HG02588 (cell line): ENCODE data around the gene TSR3.

ENCODE experiments used
- ATAC-seq: cut with Tn5 transposase; IDR thresholded peaks from one replicate; pipeline ENCODE4 v1.9.1; 2021; ENCODE audit warnings: mild to moderate bottlenecking, moderate library complexity; ENCODE audit not compliant: unreplicated experiment

Gene TSR3

GRCh38 chr16:1355591-1355990 is 3.9 kb upstream of the TSR3 start:
- ATAC-seq = no peak

- no peak for ATAC-seq
Measured at GRCh38 chr16:1354815-1355540, 3.3 kb upstream of the TSR3 start.

GRCh38 chr16:1351215-1351581 is 480 bp downstream of the TSR3 start:
- ATAC-seq = peak; percentile 9

DNA sequence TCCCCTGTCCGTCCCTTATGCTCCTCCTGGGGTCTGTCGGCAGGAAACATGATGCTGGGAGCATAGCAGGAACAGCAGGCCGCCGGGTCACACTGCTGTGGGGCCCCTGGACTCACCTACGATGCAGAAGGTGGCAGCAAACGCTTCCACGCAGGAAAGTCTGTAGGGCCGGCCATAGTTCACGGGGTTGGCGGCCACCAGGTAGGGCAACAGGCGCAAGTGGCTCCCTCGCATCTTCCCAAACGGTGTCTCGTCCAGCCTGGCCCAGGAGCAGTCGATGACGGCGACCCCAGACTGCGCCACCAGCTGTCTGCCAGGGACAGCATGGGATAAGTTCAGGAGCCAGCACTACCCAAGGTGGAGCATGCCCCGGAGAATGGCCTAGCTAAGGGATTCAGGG is 987 bp downstream of the TSR3 start:
- no peak for ATAC-seq

DNA sequence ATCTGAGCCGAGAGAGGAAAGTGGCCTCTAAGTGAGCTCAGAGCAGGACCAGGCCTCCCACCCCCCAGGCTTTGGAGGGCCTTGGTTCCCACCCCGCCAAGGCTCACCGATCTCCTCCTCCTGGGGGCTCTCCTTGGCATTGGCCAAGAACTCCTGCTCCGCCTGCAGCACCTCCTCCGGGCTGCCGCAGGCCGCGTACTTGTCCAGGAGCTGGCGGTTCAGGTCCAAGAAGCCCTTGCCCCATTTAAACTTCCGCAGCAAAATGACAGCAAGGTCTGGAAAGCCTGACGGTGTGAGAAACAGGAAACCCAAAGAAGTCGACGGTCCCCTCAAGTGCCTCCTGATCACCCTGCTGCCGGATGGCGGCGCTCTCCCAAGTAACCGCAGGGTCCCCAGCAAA is 1.7 kb downstream of the TSR3 start:
- ATAC-seq = no peak

DNA sequence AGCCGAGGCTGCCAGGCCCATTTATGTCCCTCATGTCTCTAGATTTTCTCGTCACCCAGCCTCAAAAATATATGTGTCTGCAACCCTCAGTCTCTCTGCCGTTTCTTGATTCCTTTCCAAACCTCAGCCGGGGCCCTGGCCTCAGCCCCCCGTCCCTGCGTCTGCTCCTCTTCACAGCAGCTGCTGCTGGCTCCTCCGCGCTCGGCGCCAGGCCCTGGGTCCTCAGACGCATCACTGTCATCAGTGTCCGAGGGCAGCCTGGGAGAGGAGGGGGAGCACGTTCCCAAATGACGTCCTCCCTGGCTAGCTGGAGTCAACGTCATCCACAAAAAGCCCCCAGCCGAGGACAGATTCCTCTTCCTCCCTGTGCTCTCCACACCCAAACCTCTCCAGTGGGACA is 2.3 kb downstream of the TSR3 start:
- ATAC-seq = no peak

GRCh38 chr16:1348926-1349325 is 2.8 kb downstream of the TSR3 start:
- ATAC-seq = no peak

DNA sequence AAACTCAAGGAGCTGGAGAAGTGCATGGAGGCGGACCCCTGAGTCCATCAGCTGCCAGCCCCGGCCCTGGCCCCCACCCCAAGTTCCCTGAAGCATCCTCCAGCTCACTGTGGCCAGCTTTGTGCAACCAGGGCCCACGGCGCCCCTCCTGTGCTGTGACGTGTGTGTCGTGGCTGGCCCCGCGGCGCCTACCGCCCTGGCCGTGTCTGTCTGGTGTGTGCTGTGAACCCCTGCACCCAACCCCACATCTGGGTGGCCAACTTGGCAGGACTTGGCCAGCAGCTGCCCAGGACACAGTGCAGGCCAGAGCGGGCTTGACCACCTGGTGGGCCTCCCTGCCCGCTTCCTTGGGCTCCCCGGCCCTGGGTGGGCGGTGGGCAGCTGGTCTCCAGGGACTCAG is 3.2 kb downstream of the TSR3 start:
- ATAC-seq = no peak

GRCh38 chr16:1347962-1348361 is 3.7 kb downstream of the TSR3 start:
- ATAC-seq = no peak

DNA sequence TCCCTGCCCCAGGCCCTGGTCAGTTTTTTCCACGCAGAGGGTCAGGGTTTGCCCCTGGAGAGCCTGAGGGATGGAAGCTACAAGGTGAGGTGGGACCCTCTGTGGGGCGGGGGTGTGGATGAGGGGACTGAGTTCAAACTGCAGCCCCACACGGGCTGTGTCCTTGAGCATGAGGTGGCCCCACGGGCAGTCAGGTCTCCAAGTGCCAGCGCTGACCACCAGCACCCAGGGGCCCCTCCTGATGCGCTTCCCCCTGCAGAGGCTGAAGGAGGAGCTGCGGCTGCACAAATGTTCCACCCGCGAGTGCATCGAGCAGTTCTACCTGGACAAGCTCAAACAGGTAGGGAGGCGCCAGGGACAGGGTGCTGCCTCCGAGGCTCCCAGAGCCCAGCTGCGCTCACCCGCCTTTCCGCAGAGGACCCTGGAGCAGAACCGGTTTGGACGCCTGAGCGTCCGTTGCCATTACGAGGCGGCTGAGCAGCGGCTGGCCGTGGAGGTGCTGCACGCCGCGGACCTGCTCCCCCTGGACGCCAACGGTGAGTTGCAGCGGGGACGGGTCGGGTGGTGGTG is 4.3 kb downstream of the TSR3 start:
- ATAC-seq = no peak

DNA sequence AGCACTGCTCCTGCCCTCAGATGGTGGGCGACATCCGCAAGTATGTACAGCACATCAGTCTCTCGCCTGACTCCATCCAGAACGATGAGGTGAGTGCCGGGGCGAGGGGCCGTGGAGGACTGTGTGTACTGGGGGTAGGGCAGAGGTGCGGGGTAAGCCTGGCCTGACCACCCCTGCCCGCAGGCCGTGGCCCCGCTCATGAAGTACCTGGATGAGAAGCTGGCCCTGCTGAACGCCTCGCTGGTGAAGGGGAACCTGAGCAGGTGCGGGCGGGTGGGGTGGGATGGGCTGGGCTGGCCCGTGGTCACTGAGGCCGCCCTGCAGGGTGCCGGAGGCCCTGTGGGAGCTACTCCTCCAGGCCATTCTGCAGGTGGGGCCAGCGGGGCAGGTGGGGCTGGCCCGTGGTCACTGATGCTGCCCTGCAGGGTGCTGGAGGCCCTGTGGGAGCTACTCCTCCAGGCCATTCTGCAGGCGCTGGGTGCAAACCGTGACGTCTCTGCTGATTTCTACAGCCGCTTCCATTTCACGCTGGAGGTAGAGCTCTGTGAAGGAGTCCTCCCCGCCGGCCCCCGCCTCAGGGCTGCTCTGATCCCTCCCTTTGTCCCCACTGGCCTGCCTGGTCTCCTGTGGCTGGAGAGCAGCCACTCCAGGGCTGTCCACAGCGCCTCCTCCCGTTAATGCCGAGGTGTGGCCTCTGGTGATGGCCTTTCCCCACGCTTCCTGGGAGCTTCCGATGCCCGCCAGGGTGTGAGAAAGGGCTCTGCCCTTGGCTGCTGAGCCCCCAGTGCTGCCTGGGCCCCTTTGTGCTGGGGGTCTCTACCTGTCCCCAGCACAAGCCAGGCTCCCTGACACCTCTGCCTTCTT is 5.0 kb downstream of the TSR3 start:
- ATAC-seq = no peak

DNA sequence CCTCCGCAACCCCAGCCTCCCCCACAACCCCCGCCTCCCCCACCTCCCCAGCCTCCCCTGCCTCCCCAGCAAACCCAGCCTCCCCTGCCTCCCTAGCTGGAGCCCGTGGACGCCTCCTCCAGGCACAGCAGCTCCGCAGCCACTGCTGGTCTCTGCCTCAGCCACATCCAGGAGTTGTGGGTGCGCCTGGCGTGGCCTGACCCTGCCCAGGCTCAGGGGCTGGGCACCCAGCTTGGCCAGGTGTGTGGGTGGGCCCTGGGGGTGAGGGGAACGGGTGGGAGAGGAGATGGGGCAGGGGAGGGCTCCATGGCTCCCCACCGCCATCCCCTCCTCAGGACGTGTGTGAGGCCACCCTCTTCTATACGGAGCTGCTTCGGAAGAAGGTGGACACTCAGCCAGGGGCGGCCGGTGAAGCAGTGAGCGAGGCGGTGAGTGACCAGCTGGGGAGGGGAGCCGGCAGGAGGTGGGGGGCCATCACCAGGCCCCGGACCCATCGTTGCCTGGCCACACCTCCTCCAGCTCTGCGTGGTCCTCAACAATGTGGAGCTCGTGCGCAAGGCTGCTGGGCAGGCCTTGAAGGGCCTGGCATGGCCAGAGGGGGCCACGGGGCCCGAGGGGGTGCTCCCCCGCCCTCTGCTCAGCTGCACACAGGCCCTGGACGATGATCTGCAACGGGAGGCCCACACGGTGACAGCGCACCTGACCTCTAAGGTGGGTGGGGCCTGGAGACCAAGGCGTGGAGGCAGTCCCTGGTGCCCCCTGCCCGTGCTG is 5.8 kb downstream of the TSR3 start:
- no peak for ATAC-seq

DNA sequence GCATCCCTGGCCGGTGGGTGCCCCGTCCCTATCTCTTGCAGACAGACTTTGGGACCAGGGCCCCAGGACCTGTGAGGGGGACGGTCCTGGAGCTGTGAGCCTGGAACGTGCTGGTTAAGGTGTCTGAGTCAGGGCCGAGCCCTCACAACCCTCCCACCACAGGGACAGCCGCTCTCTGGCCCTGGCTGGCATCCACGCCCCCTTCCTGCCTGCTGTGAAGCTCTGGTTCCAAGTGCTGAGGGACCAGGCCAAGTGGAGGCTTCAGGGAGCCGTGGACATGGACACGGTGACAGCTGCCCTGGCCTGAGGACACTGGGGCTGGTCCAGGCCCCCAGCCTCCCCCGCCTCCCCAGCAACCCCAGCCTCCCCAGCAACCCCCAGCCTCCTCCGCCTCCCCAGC is 6.6 kb downstream of the TSR3 start:
- ATAC-seq = no peak

- no peak for ATAC-seq
Measured at GRCh38 chr16:1344499-1344898, 7.2 kb downstream of the TSR3 start.

DNA sequence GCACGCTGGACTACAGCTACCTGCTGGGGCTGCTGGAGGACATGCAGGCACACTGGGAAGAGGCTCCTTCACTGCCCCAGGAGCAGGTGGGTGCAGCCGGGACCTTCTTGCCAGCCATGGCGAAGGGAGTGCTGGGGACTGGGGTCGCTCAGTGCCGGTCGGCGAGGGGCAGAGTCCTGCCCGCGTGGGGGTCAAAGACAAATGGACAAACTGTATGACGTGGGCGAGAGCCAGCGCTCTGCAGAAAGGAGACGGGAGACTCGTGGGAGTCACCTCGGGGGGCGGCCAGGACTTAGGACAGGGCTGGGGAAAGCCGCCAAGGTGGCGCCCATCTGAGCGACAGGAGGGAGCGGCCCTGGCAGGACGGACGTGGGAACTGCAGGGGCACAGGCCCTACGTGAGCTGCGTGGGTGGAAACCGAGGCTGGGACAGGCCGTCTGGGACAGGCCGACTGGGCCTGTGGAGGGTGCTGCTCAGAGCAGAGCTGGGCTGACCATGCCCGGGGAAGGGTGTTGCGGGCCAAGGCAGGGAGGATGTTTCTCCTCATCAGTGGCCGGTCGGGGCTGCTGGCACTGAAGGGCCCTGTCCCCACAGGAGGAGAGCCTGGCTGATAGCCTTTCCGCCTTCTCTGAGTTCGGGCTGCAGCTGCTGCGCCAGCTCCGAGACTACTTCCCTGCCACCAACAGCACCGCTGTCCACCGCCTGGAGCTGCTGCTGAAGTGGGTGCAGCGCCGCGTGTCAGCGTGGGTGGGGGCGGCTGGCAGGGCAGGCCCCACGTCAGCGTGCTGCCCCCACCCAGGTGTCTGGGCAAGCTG is 8.0 kb downstream of the TSR3 start:
- ATAC-seq = no peak

DNA sequence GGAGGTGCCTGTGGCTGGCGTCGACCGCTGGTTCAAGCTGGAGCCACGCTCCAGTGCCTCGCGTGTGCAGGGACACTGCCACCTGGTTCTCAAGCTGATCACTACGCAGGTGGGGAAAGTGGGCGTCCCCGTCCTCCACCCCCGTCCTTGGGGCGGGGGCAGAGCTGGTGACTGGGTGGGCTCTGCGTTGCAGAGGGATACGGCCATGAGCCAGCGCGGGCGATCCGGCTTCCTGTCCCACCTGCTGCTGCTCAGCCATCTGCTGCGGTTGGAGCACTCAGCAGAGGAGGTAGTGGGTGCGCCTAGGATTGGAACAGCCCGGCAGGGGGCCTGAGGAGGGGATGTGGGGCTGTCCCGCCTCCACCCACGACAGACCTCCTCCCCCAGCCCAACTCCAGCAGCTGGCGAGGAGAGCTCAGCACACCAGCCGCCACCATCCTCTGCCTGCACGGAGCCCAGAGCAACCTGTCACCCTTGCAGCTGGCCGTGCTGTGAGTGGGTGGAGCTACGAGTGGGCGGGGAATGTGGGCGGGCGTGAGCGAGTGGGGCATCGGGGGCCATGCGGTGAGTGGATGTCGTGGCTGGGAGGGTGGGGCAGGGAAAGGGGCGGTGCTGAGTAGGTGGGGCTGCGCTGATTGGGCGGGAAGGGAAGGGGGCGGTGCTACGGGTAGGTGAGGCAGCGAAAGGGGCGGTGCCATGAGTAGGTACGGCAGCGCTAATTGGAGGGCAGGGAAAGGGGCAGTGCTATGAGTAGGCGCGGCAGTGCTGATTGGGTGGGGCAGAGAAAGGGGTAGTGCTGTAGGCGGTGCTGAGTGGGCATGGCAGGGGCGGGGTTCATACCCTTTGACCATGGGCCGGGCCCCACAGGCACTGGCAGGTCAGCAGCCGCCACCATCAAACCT is 8.9 kb downstream of the TSR3 start:
- ATAC-seq = peak; percentile 77

DNA sequence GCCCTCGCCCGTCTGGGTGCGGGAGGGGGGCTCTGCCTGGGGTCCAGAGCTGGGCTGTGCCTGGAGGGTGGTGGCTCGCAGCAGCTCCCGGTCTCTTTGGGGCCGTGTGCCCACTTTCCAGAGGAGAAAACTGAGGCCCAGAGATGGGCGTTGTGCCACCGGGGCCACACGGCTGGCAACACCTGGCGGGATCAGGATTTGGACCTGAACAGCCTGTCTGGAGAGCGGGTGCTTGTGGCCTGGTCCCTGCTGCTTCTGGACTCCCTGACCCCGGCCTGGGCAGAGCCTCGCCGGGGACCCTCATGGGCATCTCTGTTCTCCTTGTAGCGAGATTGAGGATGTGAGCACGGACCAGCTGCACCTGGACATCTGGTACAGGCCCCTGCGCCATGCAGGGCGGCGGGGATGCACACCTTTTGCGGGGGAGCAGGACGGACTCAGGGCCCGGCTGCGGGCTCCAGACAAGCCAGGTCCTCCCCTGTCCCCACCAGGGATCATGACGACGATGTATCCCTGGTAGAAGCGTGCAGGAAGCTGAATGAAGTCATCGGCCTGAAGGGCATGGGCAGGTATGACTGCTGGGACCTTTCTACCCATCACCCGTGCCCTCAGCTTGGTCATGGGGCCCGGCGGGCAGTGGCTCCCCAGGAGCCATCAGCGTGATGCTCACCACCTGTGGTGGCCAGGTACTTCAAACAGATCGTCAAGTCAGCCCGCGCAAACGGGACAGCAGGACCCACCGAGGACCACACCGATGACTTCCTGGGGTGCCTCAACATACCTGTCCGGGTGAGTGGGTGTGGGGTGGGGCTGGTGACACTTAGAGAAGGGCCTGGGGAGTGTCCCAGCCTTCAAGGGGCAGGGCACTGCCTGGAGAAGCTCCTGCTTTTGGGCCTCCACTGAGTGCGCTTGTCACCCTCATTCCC is 9.9 kb downstream of the TSR3 start:
- no peak for ATAC-seq

DNA sequence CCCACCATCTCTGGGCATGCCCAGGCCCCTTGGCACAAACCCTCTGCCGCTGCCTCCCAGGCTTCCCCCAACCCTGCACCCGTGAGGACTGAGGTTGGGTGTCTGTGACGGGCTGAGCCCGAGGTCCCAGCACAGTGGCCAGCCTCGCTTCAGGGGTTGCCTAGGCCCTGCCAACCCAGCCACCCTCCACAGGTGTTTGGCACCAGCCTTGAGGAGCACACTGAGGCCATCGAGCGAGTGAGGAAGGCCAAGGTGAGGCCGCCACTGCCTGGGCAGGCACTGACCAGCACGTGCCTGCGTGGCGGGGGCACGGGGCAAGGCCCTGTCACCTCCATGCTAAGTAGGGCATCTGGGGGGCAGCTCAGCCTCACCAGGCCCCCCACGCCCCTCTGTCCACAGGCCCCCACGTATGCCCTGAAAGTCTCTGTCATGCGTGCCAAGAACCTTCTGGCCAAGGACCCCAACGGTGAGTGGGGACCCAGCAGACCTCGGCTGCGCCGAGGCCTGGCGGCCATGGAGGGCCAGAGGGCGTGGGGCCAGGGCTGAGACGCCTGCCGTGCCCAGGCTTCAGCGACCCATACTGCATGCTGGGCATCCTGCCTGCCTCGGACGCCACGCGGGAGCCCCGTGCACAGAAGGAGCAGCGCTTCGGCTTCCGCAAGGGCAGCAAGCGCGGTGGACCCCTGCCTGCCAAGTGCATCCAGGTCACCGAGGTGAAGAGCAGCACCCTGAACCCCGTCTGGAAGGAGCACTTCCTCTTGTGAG is 10.8 kb downstream of the TSR3 start:
- ATAC-seq = no peak
